CD4-positive, alpha-beta T cell treated with Interleukin-6 at 100 ng/mL for 8 hours (primary cell): ENCODE measurements around the gene PTBP3.
A peak's percentile ranks its signal among the peaks of the same experiment; 100 is the strongest.
"Not testable (repeated sequence)": the region's sequence is repeated elsewhere in the genome, so short reads cannot be mapped to it uniquely, and the experiment has no call there.

Experiments used
- DNase-seq: peaks from one replicate; pipeline ENCODE4 v3.0.0-alpha.2; 2020; ENCODE audit warnings: mixed read lengths, low spot score

The PTBP3 gene

GRCh38 chr9:112200711-112201110, 132.7 kb downstream of the PTBP3 start:
- DNase-seq = no peak

- no peak for DNase-seq
Observed at GRCh38 chr9:112198646-112199045, 134.8 kb downstream of the PTBP3 start.

DNA sequence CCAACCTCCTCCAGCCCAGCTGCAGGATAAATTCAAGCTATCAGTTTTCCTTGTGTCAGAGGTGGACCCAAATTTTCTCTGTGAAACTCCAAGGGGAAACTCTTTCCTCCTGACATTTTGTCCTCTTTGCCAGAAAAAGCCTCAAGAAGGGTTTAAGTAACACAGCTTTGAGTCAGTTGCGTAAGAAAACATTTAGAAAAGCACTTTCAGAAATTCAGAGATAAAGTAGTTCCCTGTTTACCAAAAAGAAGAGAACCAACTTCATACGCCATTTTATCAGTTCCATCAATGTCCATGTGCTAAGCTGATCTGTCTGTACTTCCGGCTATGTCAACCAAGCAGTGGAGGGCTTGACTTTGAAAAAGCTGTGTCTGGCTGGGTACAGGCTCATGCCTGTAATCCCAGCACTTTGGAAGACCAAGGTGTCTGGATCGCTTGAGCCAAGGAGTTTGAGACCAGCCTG, 138.4 kb downstream of the PTBP3 start:
- DNase-seq = no peak

DNA sequence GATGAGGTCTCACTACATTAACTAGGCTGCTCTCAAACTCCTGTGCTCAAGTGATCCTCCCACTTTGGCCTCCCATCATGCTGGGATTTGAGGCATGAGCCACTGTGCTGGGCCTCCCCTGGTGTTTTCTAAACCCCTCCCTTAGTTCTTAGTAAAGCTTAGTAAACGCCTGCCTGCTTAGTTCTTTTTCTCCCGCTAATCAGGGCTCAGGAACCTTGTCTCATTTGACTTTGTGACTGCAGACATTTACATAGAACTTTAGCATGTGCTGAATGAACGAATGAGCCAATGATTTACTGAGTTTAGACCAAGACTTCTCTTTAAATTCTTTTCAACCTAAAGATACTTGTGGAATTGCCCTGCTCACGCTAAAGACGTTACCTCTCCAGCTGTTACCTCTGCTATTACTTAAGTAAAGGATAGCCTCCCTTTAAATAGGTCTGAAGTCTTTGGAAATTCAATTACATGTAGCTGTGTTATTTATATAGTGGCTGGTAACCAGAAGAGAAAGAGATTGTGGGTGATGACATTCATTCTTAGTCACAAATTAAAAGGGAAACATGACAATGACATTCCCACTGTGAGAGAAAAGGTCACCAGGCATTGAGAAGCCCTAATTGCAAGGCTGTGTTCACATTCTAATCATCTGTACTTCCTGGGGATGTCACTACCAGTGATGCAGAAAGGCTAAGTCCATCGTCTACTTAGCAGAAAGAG, 139.7 kb downstream of the PTBP3 start:
- no peak for DNase-seq

GRCh38 chr9:112190320-112190719, 143.1 kb downstream of the PTBP3 start:
- not testable (repeated sequence) for DNase-seq

- DNase-seq = no peak
Observed at GRCh38 chr9:112188884-112189283, 144.5 kb downstream of the PTBP3 start.

DNA sequence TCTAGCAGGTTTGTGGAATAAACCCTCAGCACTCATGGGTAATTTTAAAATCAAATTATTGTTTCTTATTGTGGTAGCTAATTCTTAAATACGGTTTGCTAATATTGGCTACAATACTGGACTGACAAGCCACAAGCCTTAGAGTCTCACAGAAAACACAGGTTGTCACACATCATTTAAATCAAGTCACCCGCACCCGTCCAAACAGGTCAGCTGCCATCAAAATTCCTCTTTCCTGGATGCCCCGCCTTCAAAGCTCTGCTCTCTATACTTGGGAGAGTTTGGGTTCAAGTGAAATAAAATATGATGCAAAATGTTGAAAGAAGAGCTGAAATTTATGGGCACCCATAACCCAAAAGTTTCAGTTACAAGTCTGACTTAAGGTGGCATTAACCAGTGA, 146.0 kb downstream of the PTBP3 start:
- no peak for DNase-seq

GRCh38 chr9:112186695-112187094, 146.7 kb downstream of the PTBP3 start:
- no peak for DNase-seq

DNA sequence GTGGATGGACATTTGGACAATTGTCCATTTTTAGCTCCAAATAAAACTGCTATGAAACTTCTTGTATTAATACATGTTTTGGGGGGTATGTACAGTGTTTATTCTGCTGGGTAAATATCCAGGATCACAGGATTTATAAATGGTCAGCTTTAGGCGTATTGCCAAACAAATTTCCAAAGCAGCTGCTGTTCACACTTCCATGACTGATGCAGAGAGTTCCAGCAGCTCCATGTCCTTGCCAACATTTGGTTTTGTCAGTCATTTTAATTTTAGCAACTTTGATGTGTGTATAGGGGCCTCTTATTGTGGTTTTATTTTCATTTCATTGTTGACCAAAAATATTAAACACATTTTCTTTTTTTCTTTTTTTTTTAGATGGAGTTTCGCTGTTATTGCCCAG, 148.5 kb downstream of the PTBP3 start:
- no peak for DNase-seq

DNA sequence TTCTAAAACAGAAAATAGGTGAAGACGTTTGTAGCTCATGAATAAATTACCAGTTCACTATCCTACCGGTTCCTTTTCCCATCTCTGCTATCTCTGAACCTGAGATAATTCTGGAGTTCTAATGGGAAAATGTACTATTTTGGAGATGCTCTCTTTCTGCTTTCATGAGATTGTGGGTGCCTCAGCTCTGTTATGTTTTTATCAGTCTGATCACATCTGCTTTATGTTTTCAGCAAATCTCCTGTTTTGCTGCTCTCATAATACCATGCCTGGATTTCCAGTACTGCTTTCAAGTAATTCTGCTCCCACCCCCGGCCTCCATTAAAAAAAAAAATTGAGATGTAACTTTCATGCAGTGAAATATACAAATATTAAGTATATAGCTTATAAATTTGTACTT, 149.2 kb downstream of the PTBP3 start:
- DNase-seq = no peak

GRCh38 chr9:112180387-112180881, 153.0 kb downstream of the PTBP3 start:
- peak; percentile 40 for DNase-seq

GRCh38 chr9:112179816-112180215, 153.6 kb downstream of the PTBP3 start:
- DNase-seq = no peak

GRCh38 chr9:112176524-112176923, 156.9 kb downstream of the PTBP3 start:
- peak; percentile 44 for DNase-seq

- no peak for DNase-seq
Observed at GRCh38 chr9:112175796-112176315, 157.6 kb downstream of the PTBP3 start.

- DNase-seq = peak; percentile 6
Observed at GRCh38 chr9:112174965-112175795, 158.2 kb downstream of the PTBP3 start, which contains the start of gene SUSD1. SUSD1 (minus strand) TSS chr9:112175297; CDS start chr9:112175235, 62 bp downstream.

GRCh38 chr9:112174222-112174964, 159.0 kb downstream of the PTBP3 start:
- peak; percentile 70 for DNase-seq

DNA sequence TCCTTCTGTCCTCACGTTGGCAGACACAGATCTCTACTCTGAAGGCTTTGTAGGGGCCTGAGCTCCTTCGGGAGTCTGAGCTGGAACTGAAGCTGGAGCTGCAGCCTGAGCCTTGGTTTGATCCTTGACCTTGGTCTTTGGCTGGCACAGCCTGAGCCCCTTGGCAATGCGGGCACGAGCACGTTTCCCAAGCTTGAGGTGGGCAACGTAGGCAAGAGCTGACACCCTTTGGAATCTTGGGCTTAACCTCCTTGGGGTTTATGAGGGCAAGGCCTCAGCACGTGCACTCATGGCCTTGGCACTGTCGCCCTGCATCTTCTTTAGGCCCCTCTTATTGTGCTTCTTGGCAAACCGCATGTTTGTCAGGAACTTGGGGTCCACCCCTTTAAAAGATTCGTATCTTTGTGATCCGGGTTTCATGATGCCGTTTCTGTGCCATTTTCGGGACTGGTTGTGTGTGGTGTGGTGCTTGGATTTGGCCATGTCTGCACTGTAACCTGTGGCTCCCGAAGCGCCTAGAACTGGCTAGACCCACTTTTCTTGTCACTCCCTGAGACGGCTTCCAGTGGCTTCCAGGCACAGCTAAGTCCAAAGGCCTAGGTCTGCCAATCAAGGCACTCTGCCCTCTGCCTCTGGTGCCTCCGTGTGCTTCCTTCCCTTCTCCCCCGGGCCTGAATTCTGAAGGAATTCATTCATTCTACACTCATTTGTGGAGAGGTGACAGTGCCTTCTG, 159.8 kb downstream of the PTBP3 start:
- DNase-seq = no peak

GRCh38 chr9:112170968-112171367, 162.5 kb downstream of the PTBP3 start:
- DNase-seq = no peak

DNA sequence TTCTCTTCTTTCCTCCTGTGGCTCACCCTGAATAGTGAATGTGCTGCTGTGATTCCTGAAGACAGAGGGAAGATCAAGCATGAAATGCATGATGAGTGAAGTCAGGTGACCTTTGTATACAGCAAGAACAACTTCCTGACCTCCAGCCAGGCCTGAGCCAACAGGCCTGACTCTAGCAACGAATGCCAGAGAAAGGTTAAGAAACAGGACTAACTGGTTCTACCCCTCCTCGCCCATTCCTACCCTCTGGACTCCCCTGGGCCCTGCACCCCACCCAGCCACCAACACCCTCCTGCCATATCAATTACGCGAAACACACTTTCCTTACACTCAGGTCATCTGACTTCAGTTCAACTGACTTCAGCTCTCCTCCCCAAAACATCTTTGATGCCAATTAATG, 163.2 kb downstream of the PTBP3 start:
- DNase-seq = no peak

- no peak for DNase-seq
Observed at GRCh38 chr9:112169368-112169767, 164.1 kb downstream of the PTBP3 start.

- DNase-seq = no peak
Observed at GRCh38 chr9:112168197-112168596, 165.2 kb downstream of the PTBP3 start.
